C4-2B (cell line): ENCODE results near the gene FHIP2A.
"Not testable (repeated sequence)": the region's sequence is repeated elsewhere in the genome, so short reads cannot be mapped to it uniquely, and the experiment has no call there.

Experiments used
- H3K27ac ChIP-seq: fragments of 450-650 bp; 2 replicates; pipeline ENCODE4 v1.5.1; 2017
- CTCF ChIP-seq: fragments of 450-650 bp; conservative IDR thresholded peaks from 2 replicates; pipeline ENCODE4 v1.5.1; 2017; ENCODE audit warnings: mild to moderate bottlenecking
- ZFX ChIP-seq: fragments of 450-650 bp; IDR thresholded peaks from 2 replicates; pipeline ENCODE4 v1.6.1; 2017

FHIP2A gene

GRCh38 chr10:114829160-114829909 is 7.8 kb downstream of the FHIP2A start:
- TF ChIP-seq ZFX: no peak
- TF ChIP-seq CTCF: no peak
- no peak overlapping the region for H3K27ac ChIP-seq

- no peak overlapping the region for H3K27ac ChIP-seq
- TF ChIP-seq CTCF (no peak), ZFX (no peak)
Measured at GRCh38 chr10:114831186-114831867, 9.7 kb downstream of the FHIP2A start.

GRCh38 chr10:114837690-114838089 is 16.1 kb downstream of the FHIP2A start:
- TF ChIP-seq CTCF: no peak
- TF ChIP-seq ZFX: no peak
- H3K27ac ChIP-seq: no peak overlapping the region

GRCh38 chr10:114839901-114840300 is 18.3 kb downstream of the FHIP2A start:
- TF ChIP-seq CTCF: no peak
- TF ChIP-seq ZFX: no peak
- no peak overlapping the region for H3K27ac ChIP-seq

GRCh38 chr10:114845978-114846693 is 24.6 kb downstream of the FHIP2A start:
- TF ChIP-seq ZFX (no peak), CTCF (no peak)
- H3K27ac ChIP-seq: no peak overlapping the region

GRCh38 chr10:114847517-114847916 is 25.9 kb downstream of the FHIP2A start:
- H3K27ac ChIP-seq: not testable (repeated sequence)

GRCh38 chr10:114849674-114850073 is 28.1 kb downstream of the FHIP2A start:
- TF ChIP-seq CTCF (no peak), ZFX (no peak)
- no peak overlapping the region for H3K27ac ChIP-seq
